ENCODE results near the gene ANO9.
"Not testable (repeated sequence)": the region's sequence is repeated elsewhere in the genome, so short reads cannot be mapped to it uniquely, and the experiment has no call there.

The ANO9 gene

GRCh38 chr11:471468-472145, 29.8 kb upstream of the ANO9 start:
- no peak for DNase-seq (ENCODE audit: low spot score)

- DNase-seq (ENCODE audit: low spot score) = peak; percentile 60
These were observed 28.1 kb upstream of the ANO9 start for GRCh38 chr11:469684-470560.

GRCh38 chr11:469026-469683, 27.3 kb upstream of the ANO9 start:
- DNase-seq (ENCODE audit: low spot score) = not testable (repeated sequence)

- no peak for DNase-seq (ENCODE audit: low spot score)
These were observed 26.7 kb upstream of the ANO9 start for GRCh38 chr11:468493-468892.

GRCh38 chr11:468036-468435, 26.2 kb upstream of the ANO9 start:
- no peak for DNase-seq (ENCODE audit: low spot score)

- no peak for DNase-seq (ENCODE audit: low spot score)
These were observed 24.2 kb upstream of the ANO9 start for GRCh38 chr11:465896-466530.

GRCh38 chr11:464316-464715, 22.5 kb upstream of the ANO9 start:
- no peak for DNase-seq (ENCODE audit: low spot score)

- DNase-seq (ENCODE audit: low spot score) = no peak
These were observed 20.5 kb upstream of the ANO9 start for GRCh38 chr11:462107-462890.

GRCh38 chr11:461626-462025, 19.8 kb upstream of the ANO9 start:
- no peak for DNase-seq (ENCODE audit: low spot score)

GRCh38 chr11:460331-461199, 18.8 kb upstream of the ANO9 start:
- DNase-seq (ENCODE audit: low spot score) = no peak

- DNase-seq (ENCODE audit: low spot score) = no peak
These were observed 17.9 kb upstream of the ANO9 start for GRCh38 chr11:459511-460220.

- DNase-seq (ENCODE audit: low spot score) = no peak
These were observed 15.4 kb upstream of the ANO9 start for GRCh38 chr11:457111-457760.

- DNase-seq (ENCODE audit: low spot score) = no peak
These were observed 14.7 kb upstream of the ANO9 start for GRCh38 chr11:456533-456932.

GRCh38 chr11:455566-456147, 13.8 kb upstream of the ANO9 start:
- no peak for DNase-seq (ENCODE audit: low spot score)

GRCh38 chr11:454801-455565, 13.2 kb upstream of the ANO9 start:
- DNase-seq (ENCODE audit: low spot score) = no peak

GRCh38 chr11:454043-454442, 12.2 kb upstream of the ANO9 start:
- DNase-seq (ENCODE audit: low spot score) = no peak

GRCh38 chr11:453564-453963, 11.8 kb upstream of the ANO9 start:
- no peak for DNase-seq (ENCODE audit: low spot score)

GRCh38 chr11:452916-453527, 11.2 kb upstream of the ANO9 start:
- DNase-seq (ENCODE audit: low spot score) = no peak
